ENCODE measurements around the gene ZNF175. TPM values are rescaled to one million over a fixed set of nuclear protein-coding genes. Genes with fewer than 3 reads are reported as not detected.
A peak's percentile ranks its signal among the peaks of the same experiment; 100 is the strongest.

ZNF175 gene
- total RNA-seq, 1 experiment from 2014 or later = 11.3 TPM

GRCh38 chr19:51549533-51550324 is 21.4 kb upstream of the ZNF175 start:
- no peak for DNase-seq (ENCODE audit: low read depth)

- DNase-seq (ENCODE audit: low read depth) = peak; percentile 49
These were observed 20.0 kb upstream of the ZNF175 start for GRCh38 chr19:51550848-51551672.

- no peak for DNase-seq (ENCODE audit: low read depth)
These were observed 19.2 kb upstream of the ZNF175 start for GRCh38 chr19:51551673-51552432.

- DNase-seq (ENCODE audit: low read depth) = no peak
These were observed 18.5 kb upstream of the ZNF175 start for GRCh38 chr19:51552608-51552995.

- peak; percentile 81 for DNase-seq (ENCODE audit: low read depth)
These were observed 17.9 kb upstream of the ZNF175 start for GRCh38 chr19:51552996-51553725.

- DNase-seq (ENCODE audit: low read depth) = no peak
These were observed 11.8 kb upstream of the ZNF175 start for GRCh38 chr19:51559240-51559639.

GRCh38 chr19:51560339-51560738 is 10.7 kb upstream of the ZNF175 start:
- no peak for DNase-seq (ENCODE audit: low read depth)

- no peak for DNase-seq (ENCODE audit: low read depth)
These were observed 6.3 kb upstream of the ZNF175 start for GRCh38 chr19:51564791-51565190.

- peak; percentile 81 for DNase-seq (ENCODE audit: low read depth)
These were observed 5.5 kb upstream of the ZNF175 start for GRCh38 chr19:51565583-51565982.

- peak; percentile 69 for DNase-seq (ENCODE audit: low read depth)
These were observed 4.5 kb upstream of the ZNF175 start for GRCh38 chr19:51566489-51567100.

- no peak for DNase-seq (ENCODE audit: low read depth)
These were observed 3.5 kb upstream of the ZNF175 start for GRCh38 chr19:51567583-51567982.

GRCh38 chr19:51568456-51568855 is 2.6 kb upstream of the ZNF175 start:
- DNase-seq (ENCODE audit: low read depth) = peak; percentile 47

GRCh38 chr19:51571599-51571998 is 516 bp downstream of the ZNF175 start:
- DNase-seq (ENCODE audit: low read depth) = no peak

- peak; percentile 58 for DNase-seq (ENCODE audit: low read depth)
These were observed 1.3 kb downstream of the ZNF175 start for GRCh38 chr19:51572410-51572809.

- DNase-seq (ENCODE audit: low read depth) = peak; percentile 92
These were observed 1.8 kb downstream of the ZNF175 start for GRCh38 chr19:51572908-51573307.

- DNase-seq (ENCODE audit: low read depth) = peak; percentile 51
These were observed 2.2 kb downstream of the ZNF175 start for GRCh38 chr19:51573331-51573730.

- no peak for DNase-seq (ENCODE audit: low read depth)
These were observed 5.8 kb downstream of the ZNF175 start for GRCh38 chr19:51576850-51577249.

- no peak for DNase-seq (ENCODE audit: low read depth)
These were observed 15.1 kb downstream of the ZNF175 start for GRCh38 chr19:51586103-51586728.

- no peak for DNase-seq (ENCODE audit: low read depth)
These were observed 15.7 kb downstream of the ZNF175 start for GRCh38 chr19:51586799-51587198.
